GM12873 (cell line): ENCODE data around the gene CREG2.

ENCODE experiments used
- TF ChIP-seq, protein P1 (sequence below): IDR thresholded peaks from 2 replicates; pipeline ENCODE4 v1.5.1; 2012; ENCODE audit warnings: low read depth, mild to moderate bottlenecking, moderate library complexity, low read length, control low read depth; ENCODE audit not compliant: insufficient read depth; ENCODE audit errors: missing control alignments

CREG2 gene

DNA sequence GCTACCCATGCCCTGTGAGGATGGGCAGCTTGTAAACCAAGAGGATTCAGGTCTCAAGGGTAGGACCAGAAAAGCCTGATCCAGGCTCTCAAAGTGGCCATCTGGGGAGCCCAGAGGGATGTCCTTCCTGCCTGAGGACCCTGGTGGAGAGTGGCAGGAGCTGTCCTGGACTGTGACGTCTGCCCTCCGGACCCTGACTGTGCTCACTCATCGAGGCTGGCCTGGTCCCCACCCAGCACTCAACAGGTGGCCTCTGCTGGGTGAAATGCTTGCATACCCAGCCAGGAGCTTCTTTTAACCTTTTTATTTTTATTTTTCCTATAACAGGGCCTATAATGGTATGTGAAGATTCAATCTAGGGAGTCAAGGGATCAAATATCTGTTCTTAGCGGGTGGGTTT lies 24.5 kb downstream of the CREG2 start:
- TF ChIP-seq, protein P1, sequence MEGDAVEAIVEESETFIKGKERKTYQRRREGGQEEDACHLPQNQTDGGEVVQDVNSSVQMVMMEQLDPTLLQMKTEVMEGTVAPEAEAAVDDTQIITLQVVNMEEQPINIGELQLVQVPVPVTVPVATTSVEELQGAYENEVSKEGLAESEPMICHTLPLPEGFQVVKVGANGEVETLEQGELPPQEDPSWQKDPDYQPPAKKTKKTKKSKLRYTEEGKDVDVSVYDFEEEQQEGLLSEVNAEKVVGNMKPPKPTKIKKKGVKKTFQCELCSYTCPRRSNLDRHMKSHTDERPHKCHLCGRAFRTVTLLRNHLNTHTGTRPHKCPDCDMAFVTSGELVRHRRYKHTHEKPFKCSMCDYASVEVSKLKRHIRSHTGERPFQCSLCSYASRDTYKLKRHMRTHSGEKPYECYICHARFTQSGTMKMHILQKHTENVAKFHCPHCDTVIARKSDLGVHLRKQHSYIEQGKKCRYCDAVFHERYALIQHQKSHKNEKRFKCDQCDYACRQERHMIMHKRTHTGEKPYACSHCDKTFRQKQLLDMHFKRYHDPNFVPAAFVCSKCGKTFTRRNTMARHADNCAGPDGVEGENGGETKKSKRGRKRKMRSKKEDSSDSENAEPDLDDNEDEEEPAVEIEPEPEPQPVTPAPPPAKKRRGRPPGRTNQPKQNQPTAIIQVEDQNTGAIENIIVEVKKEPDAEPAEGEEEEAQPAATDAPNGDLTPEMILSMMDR: no peak

DNA sequence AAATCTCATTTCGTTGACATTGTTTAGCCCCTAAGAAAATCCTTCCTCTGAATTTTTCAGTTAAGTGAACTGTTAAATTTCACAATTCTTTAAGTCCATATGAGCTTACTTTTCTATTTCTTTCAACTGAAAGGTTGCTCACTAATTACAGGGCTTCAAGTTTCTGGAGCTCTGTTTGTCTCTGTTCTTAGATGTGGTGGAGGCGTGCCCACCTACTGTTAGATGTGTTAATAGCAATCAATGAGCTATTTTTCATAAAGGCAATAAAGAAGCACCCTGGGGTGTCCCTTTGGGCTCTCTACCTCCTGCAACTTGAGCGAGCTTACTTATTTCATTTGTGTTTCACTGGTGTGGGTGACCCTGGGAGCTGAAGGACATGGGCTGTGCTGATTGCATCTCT lies 25.0 kb downstream of the CREG2 start:
- TF ChIP-seq, protein P1: no peak

DNA sequence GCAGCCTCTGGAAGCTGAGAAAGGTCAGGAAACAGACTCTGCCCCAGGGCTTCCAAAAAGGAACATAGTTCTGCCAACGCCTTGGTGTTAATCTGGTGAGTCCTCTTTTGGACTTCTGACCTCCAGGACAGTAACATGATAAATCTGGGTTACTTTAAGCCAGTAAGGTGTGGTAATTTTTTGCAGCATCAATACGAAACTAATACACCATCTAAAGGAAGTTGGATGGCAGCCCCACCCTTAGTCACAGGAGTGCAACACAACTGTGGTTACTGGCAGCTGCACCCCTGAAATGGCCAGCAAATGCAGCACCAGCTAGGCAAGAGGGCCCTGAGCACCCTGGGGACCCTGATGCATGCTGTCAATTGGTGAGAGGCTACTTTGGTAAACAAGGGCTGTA lies 25.8 kb downstream of the CREG2 start:
- TF ChIP-seq, protein P1: no peak

DNA sequence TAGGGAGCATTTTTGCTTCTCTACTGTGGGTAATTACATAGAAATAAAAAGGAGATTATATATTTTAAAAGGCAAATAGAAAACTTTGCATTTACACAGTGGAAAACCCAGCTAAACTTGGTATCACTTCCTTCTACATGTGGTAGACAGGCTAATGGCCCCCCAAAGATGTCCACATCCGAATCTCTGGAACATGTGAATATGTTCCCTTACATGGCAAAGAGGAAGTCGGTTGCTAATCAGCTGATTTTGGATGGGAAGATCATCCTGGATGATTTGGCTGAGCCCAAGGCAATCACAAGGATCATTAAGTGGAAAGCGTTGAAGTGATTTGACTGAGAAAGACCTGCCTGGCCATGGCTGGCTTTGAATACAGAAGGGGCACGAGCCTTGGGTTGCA lies 26.2 kb downstream of the CREG2 start:
- TF ChIP-seq, protein P1: no peak

DNA sequence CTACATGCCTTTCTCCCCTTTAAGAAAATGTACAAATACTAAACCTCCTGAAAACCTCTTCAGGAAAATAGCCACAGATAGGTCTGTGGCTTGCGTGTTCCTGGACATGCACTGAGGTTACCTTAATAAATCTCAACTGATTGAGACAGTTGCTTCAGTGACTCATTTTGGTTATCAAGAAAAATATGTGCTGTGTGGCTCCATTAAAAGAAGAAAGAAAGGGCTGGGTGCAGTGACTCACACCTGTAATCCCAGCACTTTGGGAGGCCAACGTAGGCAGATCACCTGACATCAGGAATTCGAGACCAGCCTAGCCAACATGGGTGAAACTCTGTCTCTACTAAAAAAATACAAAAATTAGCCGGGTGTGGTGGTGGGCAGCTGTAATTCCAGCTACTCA lies 27.1 kb downstream of the CREG2 start:
- TF ChIP-seq, protein P1: no peak

DNA sequence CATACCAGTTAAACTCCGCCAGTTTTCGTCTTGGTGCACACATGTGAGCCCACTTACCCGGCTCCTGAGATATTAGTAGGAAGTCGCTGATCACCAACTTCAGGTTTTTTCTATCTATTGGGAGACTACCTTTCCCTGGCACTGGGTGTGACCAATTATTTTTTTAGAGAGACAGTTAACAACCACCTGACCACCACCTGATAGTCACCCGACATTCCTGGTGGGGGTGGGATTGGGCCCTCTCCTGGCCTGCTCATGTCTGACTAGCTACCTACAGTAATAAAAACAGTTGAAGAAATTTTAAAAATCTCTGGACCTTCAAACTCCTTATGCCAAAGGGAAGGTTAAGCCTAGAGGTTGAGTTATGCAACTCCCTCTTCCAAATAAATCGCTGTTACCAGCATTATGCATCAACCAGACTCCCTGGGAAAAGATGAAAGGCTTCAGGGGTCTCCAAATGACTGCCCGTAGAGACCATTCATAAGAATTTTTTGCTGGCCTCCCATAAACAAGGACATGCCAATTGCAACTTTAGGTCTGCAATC lies 27.8 kb downstream of the CREG2 start:
- TF ChIP-seq, protein P1: no peak

DNA sequence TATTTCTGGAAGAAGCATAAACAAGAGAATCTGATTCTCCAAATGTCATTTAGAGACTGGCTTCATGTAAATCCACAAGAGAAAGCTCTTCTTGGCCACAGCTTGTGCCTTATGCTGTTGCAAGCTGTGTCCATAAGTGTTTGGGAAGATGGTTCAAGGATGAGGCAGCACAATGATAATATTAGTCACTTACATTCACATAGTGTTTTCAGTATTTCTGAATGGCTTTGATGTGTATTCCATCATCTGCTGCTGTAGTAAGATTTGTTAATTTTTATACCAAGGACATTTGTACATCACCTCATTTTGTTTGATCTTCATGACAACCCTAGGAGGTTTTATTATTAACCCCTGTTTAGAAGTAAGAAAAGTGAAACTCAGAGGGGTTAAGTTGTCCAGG lies 29.9 kb downstream of the CREG2 start:
- TF ChIP-seq, protein P1: no peak
